Stomach (tissue), 4 donors: ENCODE measurements around the gene MINDY2.

Experiments
- POLR2A ChIP-seq, 4 donors: fragments of 450-650 bp; IDR thresholded peaks; one replicate each; pipeline ENCODE4 v1.6.1; 2016; ENCODE audit warnings: antibody characterized with exemption in 4 of 4, control low read depth in 2 of 4, mild to moderate bottlenecking in 1 of 4, moderate library complexity in 1 of 4
- POLR2AphosphoS5 ChIP-seq, 3 donors: sonication (generic); formaldehyde crosslinking; IDR thresholded peaks; one replicate each; pipeline ENCODE4 v1.6.1; 2016; ENCODE audit warnings: antibody characterized with exemption in 3 of 3
- TF ChIP-seq, protein P1 (sequence below), 7 experiments: fragments of 450-650 bp in 4 of 7; fragments of 200-600 bp in 3 of 7; sonication (generic) in 3 of 7; IDR thresholded peaks; one replicate each; pipeline ENCODE4 v1.5.1; 2016 to 2019; ENCODE audit warnings: antibody characterized with exemption in 7 of 7, control low read depth in 2 of 7, mild to moderate bottlenecking in 1 of 7

DNA sequence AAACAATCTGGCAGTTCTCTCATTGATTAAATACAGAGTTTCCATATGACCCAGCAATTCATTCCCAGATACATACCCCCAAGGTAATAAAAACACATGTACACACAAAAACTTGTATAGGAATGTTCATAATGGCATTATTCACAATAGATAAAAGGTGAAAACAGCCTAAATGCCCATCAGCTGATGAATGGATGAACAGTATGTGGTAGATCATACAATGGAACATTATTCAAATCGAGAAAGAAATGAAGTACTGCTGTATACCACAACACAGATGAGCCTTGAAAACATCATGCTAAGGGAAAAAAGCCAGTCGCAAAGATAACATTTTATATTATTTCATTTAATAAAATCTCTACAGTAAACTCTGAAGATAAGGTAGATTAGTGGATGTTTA is 91.2 kb downstream of the MINDY2 start:
- TF ChIP-seq POLR2AphosphoS5 (IDR thresholded peaks at IDR 0.05) (no peak), POLR2A (IDR thresholded peaks at IDR 0.05) (no peak)
- TF ChIP-seq, protein P1, sequence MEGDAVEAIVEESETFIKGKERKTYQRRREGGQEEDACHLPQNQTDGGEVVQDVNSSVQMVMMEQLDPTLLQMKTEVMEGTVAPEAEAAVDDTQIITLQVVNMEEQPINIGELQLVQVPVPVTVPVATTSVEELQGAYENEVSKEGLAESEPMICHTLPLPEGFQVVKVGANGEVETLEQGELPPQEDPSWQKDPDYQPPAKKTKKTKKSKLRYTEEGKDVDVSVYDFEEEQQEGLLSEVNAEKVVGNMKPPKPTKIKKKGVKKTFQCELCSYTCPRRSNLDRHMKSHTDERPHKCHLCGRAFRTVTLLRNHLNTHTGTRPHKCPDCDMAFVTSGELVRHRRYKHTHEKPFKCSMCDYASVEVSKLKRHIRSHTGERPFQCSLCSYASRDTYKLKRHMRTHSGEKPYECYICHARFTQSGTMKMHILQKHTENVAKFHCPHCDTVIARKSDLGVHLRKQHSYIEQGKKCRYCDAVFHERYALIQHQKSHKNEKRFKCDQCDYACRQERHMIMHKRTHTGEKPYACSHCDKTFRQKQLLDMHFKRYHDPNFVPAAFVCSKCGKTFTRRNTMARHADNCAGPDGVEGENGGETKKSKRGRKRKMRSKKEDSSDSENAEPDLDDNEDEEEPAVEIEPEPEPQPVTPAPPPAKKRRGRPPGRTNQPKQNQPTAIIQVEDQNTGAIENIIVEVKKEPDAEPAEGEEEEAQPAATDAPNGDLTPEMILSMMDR (IDR thresholded peaks at IDR 0.05), result no peak
